Skeletal muscle satellite cell (primary cell): ENCODE measurements around the gene AFMID.
"Not testable (repeated sequence)": the region's sequence is repeated elsewhere in the genome, so short reads cannot be mapped to it uniquely, and the experiment has no call there.

Experiments used
- H3K27me3 ChIP-seq: 2 replicates; pipeline ENCODE4 v1.7.0; 2013; ENCODE audit warnings: low read length; ENCODE audit not compliant: control insufficient read depth, insufficient read depth
- H3K36me3 ChIP-seq: 2 replicates; pipeline ENCODE4 v1.7.0; 2013; ENCODE audit warnings: mild to moderate bottlenecking, control low read depth, low read length; ENCODE audit not compliant: insufficient read depth
- H3K4me1 ChIP-seq: 2 replicates; pipeline ENCODE4 v1.7.0; 2013; ENCODE audit warnings: low read length; ENCODE audit not compliant: control insufficient read depth, insufficient read depth
- H3K4me2 ChIP-seq: 2 replicates; pipeline ENCODE4 v1.7.0; 2013; ENCODE audit warnings: mild to moderate bottlenecking, low read length
- H3K4me3 ChIP-seq: 2 replicates; pipeline ENCODE4 v1.7.0; 2013; ENCODE audit warnings: low read length
- H3K9ac ChIP-seq: 2 replicates; pipeline ENCODE4 v1.7.0; 2013; ENCODE audit warnings: mild to moderate bottlenecking, low read depth, low read length, moderate library complexity
- H3K9me3 ChIP-seq: replicated peaks from 2 replicates; pipeline ENCODE4 v1.7.0; 2013; ENCODE audit warnings: mild to moderate bottlenecking, control low read depth, low read length

The AFMID gene

DNA sequence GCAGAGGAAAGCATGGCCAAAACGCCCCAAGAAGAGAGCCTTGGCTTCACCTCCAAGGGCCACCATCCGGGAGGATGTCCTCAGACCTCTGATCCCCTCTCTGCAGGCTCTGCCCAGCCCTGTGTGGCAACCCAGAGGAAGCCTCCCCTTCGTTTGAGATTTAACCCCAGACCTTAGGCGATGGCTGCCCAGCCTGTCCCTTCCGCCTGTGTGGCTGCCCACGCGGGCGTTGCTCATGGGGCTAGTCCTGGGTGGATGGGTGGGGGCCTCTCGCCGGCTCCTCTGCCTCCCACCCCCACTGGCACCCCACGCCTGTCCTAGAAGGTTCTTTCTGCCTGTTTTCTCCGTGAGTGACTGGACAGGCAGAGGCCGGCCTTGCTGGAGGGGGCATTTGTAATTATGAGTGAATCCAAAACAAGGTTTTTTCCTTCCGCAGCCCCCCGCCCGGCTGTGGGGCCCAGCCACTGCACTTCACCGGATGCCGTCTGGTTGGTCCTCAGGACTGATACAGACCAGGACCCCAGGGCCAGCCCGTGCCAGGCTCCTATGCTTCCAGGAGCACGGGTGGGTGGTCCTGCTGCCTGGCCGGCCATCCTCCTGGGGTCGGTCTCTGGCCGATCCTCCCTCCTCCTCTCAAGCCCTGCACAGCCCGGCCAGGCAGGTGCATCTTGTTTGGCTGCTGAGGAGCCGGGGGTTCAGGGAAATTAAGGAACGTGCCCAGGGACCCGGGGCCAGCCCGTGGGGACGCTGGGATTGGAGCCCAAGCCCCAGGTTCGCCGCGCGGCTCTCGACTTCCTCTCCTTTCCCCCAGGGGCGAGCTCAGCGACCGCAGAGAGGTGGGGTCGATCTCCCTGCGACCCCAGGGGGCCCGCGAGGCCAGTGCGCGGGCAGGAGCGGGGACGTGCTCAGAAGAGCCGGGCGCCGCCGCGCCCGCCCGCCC lies 44.1 kb downstream of the AFMID start, which contains the start of gene TMEM235:
Gene TMEM235, plus strand, starts transcription at position 636 of the 940 bp plus-strand sequence. CDS start 393 bp downstream, outside the sequence.
- Histone ChIP-seq H3K27me3 (peaks cover 24% of the 10 kb centered on the region), H3K4me1 (peaks cover 16% of the 10 kb centered on the region), H3K9me3 (no peaks in the 10 kb centered on the region), H3K9ac (no peak within 1 kb of the TSS), H3K4me2 (no peak within 1 kb of the TSS), H3K4me3 (no peak within 1 kb of the TSS), H3K36me3 (no peaks in the 10 kb centered on the region)

DNA sequence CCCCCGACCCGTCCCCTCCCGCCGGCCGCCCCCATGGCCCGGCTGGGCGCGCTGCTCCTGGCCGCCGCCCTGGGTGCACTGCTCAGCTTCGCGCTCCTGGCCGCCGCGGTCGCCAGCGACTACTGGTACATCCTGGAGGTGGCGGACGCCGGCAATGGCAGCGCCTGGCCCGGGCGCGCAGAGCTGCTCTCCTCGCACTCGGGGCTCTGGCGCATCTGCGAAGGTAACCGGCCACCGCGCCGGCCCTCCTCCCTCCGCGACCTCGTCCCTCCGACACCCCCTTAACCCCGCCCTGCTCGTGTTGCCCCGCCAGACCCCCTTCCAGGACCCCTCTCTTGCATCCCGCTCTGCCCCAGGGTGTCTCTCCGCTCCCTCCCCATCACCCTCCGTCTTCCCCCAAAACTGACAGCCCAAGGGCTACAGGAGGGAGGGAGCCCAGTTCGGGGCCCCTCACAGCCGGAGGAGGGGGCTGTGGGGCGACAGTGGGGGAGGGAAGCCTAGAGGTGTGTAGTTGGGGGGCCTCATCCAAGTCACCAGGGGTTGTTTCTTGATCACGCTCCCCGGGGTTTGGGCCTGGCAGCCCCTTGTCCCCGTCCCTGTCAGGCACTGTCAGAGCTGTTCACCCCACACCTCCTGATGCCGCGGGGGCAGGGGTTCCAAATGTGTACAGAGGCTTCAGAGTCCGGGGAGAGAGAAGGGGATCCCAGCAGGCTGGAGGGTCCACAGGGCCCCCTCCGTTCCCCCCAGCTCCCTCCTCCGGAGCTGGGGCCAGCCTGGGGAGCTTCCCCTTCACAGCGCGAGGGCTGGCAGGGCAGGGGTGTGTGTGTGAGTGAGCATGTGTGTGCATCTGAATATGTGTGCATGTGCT lies 45.1 kb downstream of the AFMID start:
- H3K4me2 ChIP-seq, result no peak overlapping the region
- no peaks in the 10 kb centered on the region for H3K9me3 ChIP-seq
- no peak overlapping the region for H3K9ac ChIP-seq
- H3K4me1 ChIP-seq, result peaks cover 7% of the 10 kb centered on the region
- peaks cover 24% of the 10 kb centered on the region for H3K27me3 ChIP-seq
- H3K4me3 ChIP-seq, result no peak overlapping the region
- no peaks in the 10 kb centered on the region for H3K36me3 ChIP-seq

DNA sequence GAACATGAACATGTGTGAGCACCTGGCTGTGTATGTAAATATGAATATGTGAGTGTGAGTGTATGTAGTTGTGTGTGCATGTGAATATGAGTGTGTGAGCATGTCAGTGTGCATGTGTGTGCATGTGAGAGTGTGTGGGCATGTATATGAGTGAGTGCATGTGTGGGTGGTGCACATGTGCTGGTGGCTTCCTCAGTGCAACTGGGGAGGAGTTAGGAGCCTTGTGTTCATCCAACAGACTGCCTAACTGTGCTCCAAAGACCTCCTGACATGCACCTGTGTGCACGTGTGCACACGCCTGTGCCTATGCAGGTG lies 45.7 kb downstream of the AFMID start:
- peaks cover 24% of the 10 kb centered on the region for H3K27me3 ChIP-seq
- no peaks in the 10 kb centered on the region for H3K36me3 ChIP-seq
- H3K9ac ChIP-seq, result no peak overlapping the region
- peaks cover under 1% of the 10 kb centered on the region for H3K4me1 ChIP-seq
- no peaks in the 10 kb centered on the region for H3K9me3 ChIP-seq
- H3K4me3 ChIP-seq, result no peak overlapping the region
- H3K4me2 ChIP-seq, result no peak overlapping the region

DNA sequence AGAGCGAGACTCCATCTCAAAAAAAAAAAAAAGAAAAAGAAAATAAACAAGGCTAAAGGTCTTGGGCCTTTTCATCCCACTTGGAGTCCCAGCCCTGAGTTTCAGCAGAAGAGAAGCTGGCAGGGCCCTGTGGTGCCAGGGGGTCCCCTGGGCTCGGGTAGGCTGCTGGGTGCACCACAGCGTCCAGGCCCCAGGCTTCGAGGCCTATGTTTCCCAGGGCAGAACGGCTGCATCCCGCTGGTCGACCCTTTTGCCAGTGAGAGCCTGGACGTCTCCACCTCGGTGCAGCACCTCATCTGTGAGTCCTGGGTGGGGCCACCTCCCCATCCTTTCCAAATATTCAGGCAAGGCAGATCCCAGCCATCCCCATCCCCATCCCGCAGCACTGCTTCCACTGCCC lies 46.5 kb downstream of the AFMID start:
- H3K4me1 ChIP-seq, result no peaks in the 10 kb centered on the region
- H3K4me3 ChIP-seq, result no peak overlapping the region
- no peaks in the 10 kb centered on the region for H3K9me3 ChIP-seq
- H3K9ac ChIP-seq, result no peak overlapping the region
- H3K36me3 ChIP-seq, result no peaks in the 10 kb centered on the region
- no peak overlapping the region for H3K4me2 ChIP-seq
- H3K27me3 ChIP-seq, result peaks cover 24% of the 10 kb centered on the region

DNA sequence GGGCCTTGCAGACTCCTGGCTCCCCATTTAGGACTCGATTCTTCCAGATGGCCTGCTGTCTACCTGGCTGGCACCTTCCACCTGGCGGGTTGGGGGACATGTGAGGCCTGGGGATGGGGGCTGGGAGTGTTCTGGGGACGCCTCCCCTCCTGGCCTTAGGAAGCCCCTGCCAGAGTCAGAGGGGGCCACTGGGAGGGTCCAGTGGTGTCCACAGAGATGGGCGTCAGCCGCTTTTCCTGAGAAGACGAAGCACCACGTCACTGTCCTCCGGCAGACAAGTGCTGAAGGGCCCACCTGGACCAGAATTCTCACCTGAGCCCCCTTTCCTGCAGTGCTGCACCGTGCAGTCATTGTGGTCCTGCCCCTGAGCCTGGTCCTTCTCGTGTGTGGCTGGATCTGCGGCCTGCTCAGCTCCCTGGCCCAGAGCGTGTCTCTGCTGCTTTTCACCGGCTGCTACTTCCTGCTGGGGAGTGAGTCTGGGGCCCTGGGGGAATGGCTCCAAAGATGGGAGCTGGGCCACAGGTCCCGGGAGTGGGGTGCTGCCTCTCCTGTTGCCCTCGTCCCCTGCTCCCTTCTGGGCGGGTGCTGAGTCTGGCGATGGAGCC lies 47.2 kb downstream of the AFMID start:
- no peak overlapping the region for H3K4me2 ChIP-seq
- H3K36me3 ChIP-seq, result no peaks in the 10 kb centered on the region
- no peak overlapping the region for H3K4me3 ChIP-seq
- peaks cover 24% of the 10 kb centered on the region for H3K27me3 ChIP-seq
- H3K4me1 ChIP-seq, result no peaks in the 10 kb centered on the region
- H3K9ac ChIP-seq, result no peak overlapping the region
- no peaks in the 10 kb centered on the region for H3K9me3 ChIP-seq

DNA sequence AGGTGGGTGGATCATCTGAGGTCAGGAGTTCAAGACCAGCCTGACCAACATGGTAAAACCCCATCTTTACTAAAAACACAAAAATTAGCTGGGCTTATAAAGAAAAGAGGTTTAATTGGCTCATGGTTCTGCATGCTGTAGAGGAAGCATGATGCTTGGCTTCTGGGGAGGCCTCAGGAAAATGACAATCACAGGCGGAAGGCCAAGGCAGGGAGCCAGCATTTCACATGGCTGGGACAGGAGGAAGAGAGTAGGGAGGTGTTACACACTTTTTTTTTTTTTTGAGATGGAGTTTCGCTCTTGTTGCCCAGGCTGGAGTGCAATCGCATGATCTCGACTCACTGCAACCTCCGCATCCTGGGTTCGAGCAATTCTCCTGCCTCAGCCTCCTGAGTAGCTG lies 47.9 kb downstream of the AFMID start:
- not testable (repeated sequence) for H3K4me2 ChIP-seq, H3K9me3 ChIP-seq, H3K4me3 ChIP-seq, H3K36me3 ChIP-seq, H3K4me1 ChIP-seq, H3K9ac ChIP-seq
- H3K27me3 ChIP-seq, result peaks cover 24% of the 10 kb centered on the region

DNA sequence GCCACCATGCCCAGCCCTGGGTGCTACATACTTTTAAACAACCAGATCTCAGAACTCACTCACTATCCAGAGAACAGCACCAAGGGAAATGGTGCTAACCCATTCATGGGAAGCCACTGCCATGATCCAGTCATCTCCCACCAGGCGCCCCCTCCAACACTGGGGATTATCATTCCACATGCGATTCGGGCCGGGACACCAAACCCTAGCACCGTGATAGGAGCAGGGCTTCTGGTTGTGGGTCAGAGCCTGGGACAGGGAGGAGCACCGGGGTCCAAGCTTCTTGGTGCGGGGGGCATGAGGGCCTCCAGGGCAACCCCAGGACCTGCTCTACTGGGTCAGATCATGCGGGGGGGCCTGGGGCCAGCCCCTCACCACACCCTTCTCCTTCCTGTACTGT lies 48.7 kb downstream of the AFMID start:
- H3K9ac ChIP-seq, result no peak overlapping the region
- no peaks in the 10 kb centered on the region for H3K9me3 ChIP-seq
- peaks cover 20% of the 10 kb centered on the region for H3K27me3 ChIP-seq
- H3K36me3 ChIP-seq, result no peaks in the 10 kb centered on the region
- H3K4me3 ChIP-seq, result no peak overlapping the region
- H3K4me1 ChIP-seq, result no peaks in the 10 kb centered on the region
- no peak overlapping the region for H3K4me2 ChIP-seq

DNA sequence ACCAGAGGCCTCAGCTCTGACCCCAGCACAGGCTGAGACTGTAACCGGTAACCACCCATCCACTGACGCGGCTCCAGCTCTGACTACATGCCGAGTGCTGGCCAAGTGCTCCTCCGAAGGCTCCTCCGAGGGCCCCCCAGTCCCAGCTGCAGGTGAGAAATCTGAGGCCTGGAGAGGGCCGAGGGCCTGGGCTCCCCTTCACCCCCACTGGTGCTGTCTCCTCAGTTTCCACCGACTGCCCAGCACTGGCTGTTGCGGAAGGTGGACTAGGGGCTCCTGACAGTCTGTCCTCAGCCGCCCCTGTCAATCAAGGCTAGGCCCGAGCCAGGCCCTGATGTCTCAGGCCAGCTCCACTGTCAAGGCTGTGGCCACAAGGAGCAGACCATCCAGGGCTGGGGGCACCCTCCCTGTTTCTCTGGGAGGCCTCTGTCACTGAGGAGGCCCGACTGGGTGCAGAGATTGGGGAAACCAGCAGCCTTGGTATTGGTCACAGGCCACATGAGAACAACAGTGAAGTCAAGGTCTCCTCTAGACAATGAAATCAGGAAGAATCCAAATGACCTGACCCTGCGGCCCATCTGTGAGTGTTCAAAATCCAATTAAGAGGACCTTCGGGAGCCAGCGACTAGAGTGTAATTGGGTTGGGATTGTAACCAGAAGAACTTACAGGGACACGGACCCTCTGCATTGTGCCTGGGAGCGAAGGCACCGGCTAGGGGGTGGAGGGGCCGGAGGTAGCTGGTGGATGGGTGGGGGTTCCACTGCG lies 49.4 kb downstream of the AFMID start:
- Histone ChIP-seq H3K27me3 (peaks cover 13% of the 10 kb centered on the region), H3K4me2 (no peak overlapping the region), H3K36me3 (no peaks in the 10 kb centered on the region), H3K9me3 (no peaks in the 10 kb centered on the region), H3K9ac (no peak overlapping the region), H3K4me1 (no peaks in the 10 kb centered on the region), H3K4me3 (no peak overlapping the region)

DNA sequence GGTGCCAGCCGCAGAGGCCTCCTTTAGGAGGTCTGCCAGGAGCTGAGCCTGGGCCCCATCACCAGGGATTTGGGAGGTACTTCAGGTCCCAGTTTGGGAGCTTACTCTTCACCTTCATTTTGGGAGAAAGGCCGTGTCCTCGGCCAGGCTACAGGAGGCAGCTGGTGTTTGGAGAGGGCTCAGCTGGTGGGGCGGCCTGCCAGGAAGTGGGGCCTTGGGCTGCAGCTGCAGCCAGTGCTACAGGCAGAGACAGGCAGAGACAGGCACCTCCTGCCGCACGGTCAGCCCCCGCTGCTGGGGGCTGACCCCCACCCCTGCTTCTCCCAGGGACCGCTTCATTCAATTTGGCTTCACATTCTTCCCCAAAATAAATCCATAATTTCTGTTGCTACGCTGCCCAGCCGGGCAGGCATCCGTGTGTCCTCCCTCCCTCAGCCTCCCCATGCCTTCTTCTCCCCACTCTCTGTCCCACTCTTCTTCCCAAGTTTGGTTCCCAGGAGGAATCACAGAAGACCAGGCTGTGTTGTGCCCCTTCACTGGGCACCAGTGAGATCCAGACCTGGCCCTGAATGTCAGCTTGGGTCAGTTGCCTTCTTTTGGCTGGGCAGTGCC lies 50.3 kb downstream of the AFMID start:
- no peak overlapping the region for H3K4me2 ChIP-seq
- H3K27me3 ChIP-seq, result peaks cover 6% of the 10 kb centered on the region
- H3K9ac ChIP-seq, result no peak overlapping the region
- H3K36me3 ChIP-seq, result no peaks in the 10 kb centered on the region
- H3K9me3 ChIP-seq, result no peaks in the 10 kb centered on the region
- no peaks in the 10 kb centered on the region for H3K4me1 ChIP-seq
- H3K4me3 ChIP-seq, result no peak overlapping the region

DNA sequence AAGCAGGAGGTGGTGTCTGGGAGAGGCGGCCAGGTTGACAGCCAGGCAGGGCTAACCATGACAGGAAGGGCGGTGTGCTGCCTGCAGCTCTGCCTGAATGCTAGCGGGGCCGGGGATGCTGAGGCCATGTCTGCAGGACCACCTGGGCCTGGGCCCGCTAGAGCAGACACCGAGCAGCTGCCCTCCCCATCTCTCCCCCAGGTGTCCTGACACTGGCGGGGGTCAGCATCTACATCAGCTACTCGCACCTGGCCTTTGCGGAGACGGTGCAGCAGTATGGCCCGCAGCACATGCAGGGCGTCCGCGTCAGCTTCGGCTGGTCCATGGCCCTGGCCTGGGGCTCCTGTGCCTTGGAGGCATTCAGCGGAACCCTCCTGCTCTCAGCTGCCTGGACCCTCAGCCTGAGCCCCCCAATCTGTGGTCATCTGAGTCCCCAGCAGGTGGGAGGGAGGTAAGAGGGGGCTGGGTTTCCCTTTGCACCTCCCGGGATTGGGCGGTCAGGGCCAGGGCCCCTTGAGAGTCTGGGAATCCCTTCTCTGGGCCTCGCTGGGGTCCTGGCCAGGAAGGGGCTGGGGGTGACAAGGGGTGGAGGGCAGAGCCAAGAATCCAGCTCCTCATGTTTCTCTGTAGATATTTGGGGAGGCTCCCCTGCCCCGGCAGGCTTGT lies 51.8 kb downstream of the AFMID start:
- no peaks in the 10 kb centered on the region for H3K4me1 ChIP-seq
- H3K9me3 ChIP-seq, result no peaks in the 10 kb centered on the region
- no peak overlapping the region for H3K4me2 ChIP-seq
- no peak overlapping the region for H3K9ac ChIP-seq
- H3K36me3 ChIP-seq, result no peaks in the 10 kb centered on the region
- no peaks in the 10 kb centered on the region for H3K27me3 ChIP-seq
- no peak overlapping the region for H3K4me3 ChIP-seq
